Right ventricle myocardium superior (tissue), 1 donor: Measurements from ENCODE around the gene TMEM243. TPM values are rescaled to one million over a fixed set of nuclear protein-coding genes. Genes with fewer than 3 reads are reported as not detected.
A peak's percentile ranks its signal among the peaks of the same experiment; 100 is the strongest.

Experiments used
- ATAC-seq: fragments of 200-7000 bp; cut with Tn5 transposase; one replicate; pipeline ENCODE4 v1.9.1; 2020; ENCODE audit warnings: mild to moderate bottlenecking; ENCODE audit not compliant: poor library complexity
- DNase-seq: peaks from one replicate; pipeline ENCODE4 v3.0.0-alpha.2; 2020
- intact Hi-C: fragments of 100-400 bp; cut with DNase I; formaldehyde crosslinking; loops from one replicate; pipeline ENCODE4 v1.11.2; 2022
- total RNA-seq: library from RNA; stranded (reverse); fragmentation: NEBNext Ultra II Directional; extraction: Animal tissue kit (Norgen Biotek cat#: 25700); gene quantifications from one replicate; pipeline ENCODE4 v1.2.1, GENCODE V29; 2021
- donor health status: DM: no; HTN: yes; CAD: no; lungs with severe emphysema.

TMEM243 gene
- total RNA-seq, 1 donor from 2014 or later: 4.8 TPM

GRCh38 chr7:87146740-87147386, 72.7 kb downstream of the TMEM243 start:
- ATAC-seq (no peak), DNase-seq (peak; percentile 35)
- intact Hi-C loops: loop anchor here (5.0 kb wide), 1 partner anchor 210 kb away; no protein-coding TSS in a partner anchor

Other genes with a start within 250 kb of the TMEM243 start
- gene ELAPOR2, start 160.1 kb downstream of the TMEM243 start, total RNA-seq: 3.6 TPM
- gene DMTF1, start 67.3 kb downstream of the TMEM243 start, total RNA-seq: 26.8 TPM
- 6.7 TPM for gene CROT, start 125.9 kb upstream of the TMEM243 start, total RNA-seq